Measurements from ENCODE around the gene ATXN3L.

ATXN3L gene

DNA sequence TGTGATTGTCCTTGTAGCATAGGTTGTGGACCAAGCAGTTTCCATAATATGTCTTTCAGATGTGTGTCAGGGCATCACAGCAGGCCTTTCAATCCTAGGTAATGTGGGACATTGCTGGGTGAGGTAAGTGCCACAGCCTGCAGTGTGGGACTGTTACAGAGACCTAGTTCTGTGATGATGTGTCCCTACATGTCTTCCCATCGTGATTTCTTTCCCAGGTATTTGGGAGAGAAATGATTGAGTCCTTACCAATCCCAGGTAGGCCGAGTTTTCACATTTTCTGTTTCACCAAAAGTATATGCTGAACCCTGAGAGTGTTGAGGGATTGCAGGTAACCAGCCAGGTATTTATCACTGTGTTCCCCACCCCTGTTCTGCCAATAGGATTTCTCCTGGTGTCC is 10.6 kb upstream of the ATXN3L start:
- H3K79me1 ChIP-seq (ENCODE audit: low read depth, low read length), result no peaks in the 10 kb centered on the region

DNA sequence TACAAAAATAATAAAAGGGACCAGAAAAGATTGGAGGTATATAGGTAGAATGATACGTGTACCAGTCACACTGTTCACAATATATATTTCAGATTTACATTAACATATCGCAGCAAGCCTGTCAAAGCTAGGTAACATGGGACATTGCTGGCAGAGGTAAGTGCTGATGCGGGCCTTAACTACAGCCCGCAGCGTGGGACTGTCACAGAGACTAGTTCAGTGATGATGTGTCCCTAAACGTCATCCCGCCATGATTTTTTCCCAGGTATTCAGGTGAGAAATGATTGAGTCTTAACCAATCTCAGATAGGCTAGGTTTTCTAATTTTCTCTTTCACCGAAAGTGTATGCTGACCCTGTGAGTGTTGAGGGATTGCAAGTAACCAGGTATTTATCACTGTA is 7.8 kb upstream of the ATXN3L start:
- H3K4ac ChIP-seq (ENCODE audit: low read length), result no peak overlapping the region

More for the DNA sequence above, 10.6 kb upstream of the ATXN3L start:
- H3K14ac ChIP-seq (ENCODE audit: low read length), result no peak overlapping the region
- no peak overlapping the region for H3K4me2 ChIP-seq (ENCODE audit: insufficient read depth, low read length, poor library complexity, severe bottlenecking)
- no peaks in the 10 kb centered on the region for H3K36me3 ChIP-seq (replicated peaks in 1 of 2; ENCODE audit: control insufficient read depth in 2 of 2, insufficient read depth in 2 of 2, low read length in 2 of 2)
- H3K18ac ChIP-seq (ENCODE audit: low read length), result no peak overlapping the region
- H2BK120ac ChIP-seq (ENCODE audit: low read depth, low read length), result no peak overlapping the region
- H4K8ac ChIP-seq (ENCODE audit: low read depth, low read length), result no peak overlapping the region
- H3K4me1 ChIP-seq (ENCODE audit: control insufficient read depth in 2 of 2, insufficient read depth in 1 of 2, low read depth in 1 of 2, low read length in 2 of 2), result no peaks in the 10 kb centered on the region
- H3K9ac ChIP-seq (ENCODE audit: low read depth, low read length, poor library complexity), result no peak overlapping the region
- no CpG with 5 or more reads among the region's 2 CpGs for WGBS, 2 donors (ENCODE audit: extremely low coverage in 2 of 2, insufficient read length in 2 of 2, insufficient replicate concordance in 1 of 2)
- no peak overlapping the region for H2AK5ac ChIP-seq (ENCODE audit: low read depth, low read length)
- H3K27me3 ChIP-seq (ENCODE audit: control insufficient read depth in 3 of 3, insufficient read depth in 3 of 3, low read depth in 1 of 3, low read length in 3 of 3), result no peaks in the 10 kb centered on the region
- H2AFZ ChIP-seq (ENCODE audit: low read length), result no peak overlapping the region
- H2BK12ac ChIP-seq (ENCODE audit: low read length), result no peak overlapping the region
- H3K4me3 ChIP-seq (ENCODE audit: low read length in 2 of 2), result no peak overlapping the region
- DNase-seq (ENCODE audit: low spot score), result no peak
- no peak overlapping the region for H3K4ac ChIP-seq (ENCODE audit: low read length)
- no peak overlapping the region for H2BK15ac ChIP-seq (ENCODE audit: low read length)
- no peak overlapping the region for H2BK5ac ChIP-seq (ENCODE audit: low read length)
- H3K9me3 ChIP-seq (replicated peaks in 1 of 2; ENCODE audit: control insufficient read depth in 2 of 2, insufficient read depth in 1 of 2, low read depth in 1 of 2, low read length in 2 of 2), result no peaks in the 10 kb centered on the region
- no peak overlapping the region for H3K27ac ChIP-seq (replicated peaks; ENCODE audit: low read length)
- no peak overlapping the region for H3K23ac ChIP-seq (ENCODE audit: low read depth, low read length, poor library complexity)
- H4K91ac ChIP-seq (ENCODE audit: low read depth, low read length, poor library complexity), result no peak overlapping the region

DNA sequence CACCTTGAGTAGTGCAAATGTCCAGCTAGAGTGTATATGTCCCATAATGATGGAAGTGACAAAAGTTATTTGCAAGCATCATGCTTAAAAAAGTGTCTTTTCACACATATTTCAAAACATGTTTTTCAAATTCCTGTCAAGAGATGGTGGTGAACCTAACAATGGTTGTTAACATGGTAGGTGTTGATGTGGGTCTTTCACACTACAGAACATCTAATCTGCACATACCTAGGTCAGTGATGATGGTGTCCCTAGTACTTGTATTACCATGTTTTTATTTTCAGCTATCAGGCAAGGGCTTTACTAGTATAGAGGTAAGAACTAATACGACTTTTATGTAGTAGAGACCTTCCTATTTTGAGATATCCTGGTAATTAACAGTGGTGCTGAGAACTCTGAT is 3.4 kb upstream of the ATXN3L start:
- H2BK120ac ChIP-seq (ENCODE audit: low read depth, low read length), result no peak overlapping the region
- no peak overlapping the region for H3K4ac ChIP-seq (ENCODE audit: low read length)
- no CpG with 5 or more reads among the region's 1 CpG for WGBS, 2 donors (ENCODE audit: extremely low coverage in 2 of 2, insufficient read length in 2 of 2, insufficient replicate concordance in 1 of 2)
- no peak overlapping the region for H3K27ac ChIP-seq (replicated peaks; ENCODE audit: low read length)
- H3K36me3 ChIP-seq (replicated peaks in 1 of 2; ENCODE audit: control insufficient read depth in 2 of 2, insufficient read depth in 2 of 2, low read length in 2 of 2), result no peaks in the 10 kb centered on the region
- no peaks in the 10 kb centered on the region for H3K9me3 ChIP-seq (replicated peaks in 1 of 2; ENCODE audit: control insufficient read depth in 2 of 2, insufficient read depth in 1 of 2, low read depth in 1 of 2, low read length in 2 of 2)
- H2AK5ac ChIP-seq (ENCODE audit: low read depth, low read length), result no peak overlapping the region
- H3K27me3 ChIP-seq (ENCODE audit: control insufficient read depth in 3 of 3, insufficient read depth in 3 of 3, low read depth in 1 of 3, low read length in 3 of 3), result no peaks in the 10 kb centered on the region
- H3K18ac ChIP-seq (ENCODE audit: low read length), result no peak overlapping the region
- no peak overlapping the region for H4K8ac ChIP-seq (ENCODE audit: low read depth, low read length)
- no peak overlapping the region for H3K4me3 ChIP-seq (ENCODE audit: low read length in 2 of 2)
- H3K9ac ChIP-seq (ENCODE audit: low read depth, low read length, poor library complexity), result no peak overlapping the region
- H2BK15ac ChIP-seq (ENCODE audit: low read length), result no peak overlapping the region
- no peak overlapping the region for H2AFZ ChIP-seq (ENCODE audit: low read length)
- no peak overlapping the region for H2BK12ac ChIP-seq (ENCODE audit: low read length)
- DNase-seq (ENCODE audit: low spot score), result no peak
- H3K4me2 ChIP-seq (ENCODE audit: insufficient read depth, low read length, poor library complexity, severe bottlenecking), result no peak overlapping the region
- H2BK5ac ChIP-seq (ENCODE audit: low read length), result no peak overlapping the region
- H3K79me1 ChIP-seq (ENCODE audit: low read depth, low read length), result no peaks in the 10 kb centered on the region
- H3K14ac ChIP-seq (ENCODE audit: low read length), result no peak overlapping the region
- H3K4me1 ChIP-seq (ENCODE audit: control insufficient read depth in 2 of 2, insufficient read depth in 1 of 2, low read depth in 1 of 2, low read length in 2 of 2), result no peaks in the 10 kb centered on the region
- H4K91ac ChIP-seq (ENCODE audit: low read depth, low read length, poor library complexity), result no peak overlapping the region
- H3K23ac ChIP-seq (ENCODE audit: low read depth, low read length, poor library complexity), result no peak overlapping the region

More for the DNA sequence above, 7.8 kb upstream of the ATXN3L start:
- Histone ChIP-seq H2BK120ac (ENCODE audit: low read depth, low read length) (no peak overlapping the region), H3K27me3 (ENCODE audit: control insufficient read depth in 3 of 3, insufficient read depth in 3 of 3, low read depth in 1 of 3, low read length in 3 of 3) (no peaks in the 10 kb centered on the region), H2BK12ac (ENCODE audit: low read length) (no peak overlapping the region), H2AK5ac (ENCODE audit: low read depth, low read length) (no peak overlapping the region), H4K8ac (ENCODE audit: low read depth, low read length) (no peak overlapping the region), H3K27ac (replicated peaks; ENCODE audit: low read length) (no peak overlapping the region), H4K91ac (ENCODE audit: low read depth, low read length, poor library complexity) (no peak overlapping the region), H2BK5ac (ENCODE audit: low read length) (no peak overlapping the region), H3K4me2 (ENCODE audit: insufficient read depth, low read length, poor library complexity, severe bottlenecking) (no peak overlapping the region), H3K18ac (ENCODE audit: low read length) (no peak overlapping the region), H2AFZ (ENCODE audit: low read length) (no peak overlapping the region), H3K9me3 (replicated peaks in 1 of 2; ENCODE audit: control insufficient read depth in 2 of 2, insufficient read depth in 1 of 2, low read depth in 1 of 2, low read length in 2 of 2) (no peaks in the 10 kb centered on the region), H3K23ac (ENCODE audit: low read depth, low read length, poor library complexity) (no peak overlapping the region), H3K9ac (ENCODE audit: low read depth, low read length, poor library complexity) (no peak overlapping the region), H3K4me1 (ENCODE audit: control insufficient read depth in 2 of 2, insufficient read depth in 1 of 2, low read depth in 1 of 2, low read length in 2 of 2) (no peaks in the 10 kb centered on the region), H3K4me3 (ENCODE audit: low read length in 2 of 2) (no peak overlapping the region), H3K36me3 (replicated peaks in 1 of 2; ENCODE audit: control insufficient read depth in 2 of 2, insufficient read depth in 2 of 2, low read length in 2 of 2) (no peaks in the 10 kb centered on the region), H3K79me1 (ENCODE audit: low read depth, low read length) (no peaks in the 10 kb centered on the region), H3K14ac (ENCODE audit: low read length) (no peak overlapping the region), H2BK15ac (ENCODE audit: low read length) (no peak overlapping the region)
- DNase-seq (ENCODE audit: low spot score), result no peak
- no CpG with 5 or more reads among the region's 8 CpGs for WGBS, 2 donors (ENCODE audit: extremely low coverage in 2 of 2, insufficient read length in 2 of 2, insufficient replicate concordance in 1 of 2)

DNA sequence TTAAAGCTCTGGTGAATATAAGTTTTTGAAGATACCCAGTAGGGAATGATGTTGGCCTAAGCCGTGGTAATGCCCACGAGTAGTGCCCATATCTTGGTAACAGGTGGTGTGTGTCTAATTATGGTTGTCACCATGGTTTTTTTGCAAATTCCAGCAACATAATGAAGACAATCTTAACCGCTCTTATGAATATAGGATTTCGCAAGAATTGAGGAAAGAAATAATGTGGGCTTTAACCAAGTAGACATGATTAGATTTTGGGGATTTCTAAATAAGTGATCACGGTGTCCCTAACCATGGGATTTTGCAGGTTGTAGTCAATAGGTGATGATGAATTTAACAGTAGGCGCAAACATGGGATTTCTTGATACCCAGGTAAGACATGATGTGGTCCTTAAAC is 2.5 kb downstream of the ATXN3L start:
- no peak overlapping the region for H3K4ac ChIP-seq (ENCODE audit: low read length)
- no peak overlapping the region for H3K23ac ChIP-seq (ENCODE audit: low read depth, low read length, poor library complexity)
- no peak overlapping the region for H2AFZ ChIP-seq (ENCODE audit: low read length)
- H2AK5ac ChIP-seq (ENCODE audit: low read depth, low read length), result no peak overlapping the region
- H4K8ac ChIP-seq (ENCODE audit: low read depth, low read length), result no peak overlapping the region
- H3K4me1 ChIP-seq (ENCODE audit: control insufficient read depth in 2 of 2, insufficient read depth in 1 of 2, low read depth in 1 of 2, low read length in 2 of 2), result no peaks in the 10 kb centered on the region
- H3K18ac ChIP-seq (ENCODE audit: low read length), result no peak overlapping the region
- H3K27ac ChIP-seq (replicated peaks; ENCODE audit: low read length), result no peak overlapping the region
- no peak overlapping the region for H2BK12ac ChIP-seq (ENCODE audit: low read length)
- H3K27me3 ChIP-seq (ENCODE audit: control insufficient read depth in 3 of 3, insufficient read depth in 3 of 3, low read depth in 1 of 3, low read length in 3 of 3), result no peaks in the 10 kb centered on the region
- no peak overlapping the region for H4K91ac ChIP-seq (ENCODE audit: low read depth, low read length, poor library complexity)
- H2BK120ac ChIP-seq (ENCODE audit: low read depth, low read length), result no peak overlapping the region
- H3K4me3 ChIP-seq (ENCODE audit: low read length in 2 of 2), result no peak overlapping the region
- H2BK15ac ChIP-seq (ENCODE audit: low read length), result no peak overlapping the region
- H3K14ac ChIP-seq (ENCODE audit: low read length), result no peak overlapping the region
- no peak overlapping the region for H2BK5ac ChIP-seq (ENCODE audit: low read length)
- no CpG with 5 or more reads among the region's 6 CpGs for whole genome bisulfite sequencing, 2 donors (ENCODE audit: extremely low coverage in 2 of 2, insufficient read length in 2 of 2, insufficient replicate concordance in 1 of 2)
- H3K9me3 ChIP-seq (replicated peaks in 1 of 2; ENCODE audit: control insufficient read depth in 2 of 2, insufficient read depth in 1 of 2, low read depth in 1 of 2, low read length in 2 of 2), result no peaks in the 10 kb centered on the region
- H3K9ac ChIP-seq (ENCODE audit: low read depth, low read length, poor library complexity), result no peak overlapping the region
- no peak overlapping the region for H3K4me2 ChIP-seq (ENCODE audit: insufficient read depth, low read length, poor library complexity, severe bottlenecking)
- DNase-seq (ENCODE audit: low spot score), result no peak
- no peaks in the 10 kb centered on the region for H3K36me3 ChIP-seq (replicated peaks in 1 of 2; ENCODE audit: control insufficient read depth in 2 of 2, insufficient read depth in 2 of 2, low read length in 2 of 2)
- H3K79me1 ChIP-seq (ENCODE audit: low read depth, low read length), result no peaks in the 10 kb centered on the region

Measured in neuronal stem cell (in vitro differentiated cells).